Upper lobe of left lung (tissue), 6 donors: ENCODE results near the gene PI4K2B. TPM values are rescaled to one million over a fixed set of nuclear protein-coding genes. Genes with fewer than 3 reads are reported as not detected.

Experiments used
- ATAC-seq, 2 donors: fragments of 200-7000 bp; cut with Tn5 transposase; one replicate each; pipeline ENCODE4 v1.9.1; 2022; ENCODE audit warnings: mild to moderate bottlenecking in 2 of 2, moderate library complexity in 2 of 2; ENCODE audit not compliant: low FRiP score in 2 of 2
- DNase-seq, 2 donors: peaks; one replicate each; pipeline ENCODE4 v3.0.0-alpha.2; 2019 to 2020
- H3K27ac ChIP-seq, 4 donors: fragments of 200-600 bp; sonication (generic); one replicate each; pipeline ENCODE4 v1.5.1; 2016 to 2019
- H3K27me3 ChIP-seq, 4 donors: fragments of 200-600 bp; sonication (generic); one replicate each; pipeline ENCODE4 v1.5.1; 2017 to 2019
- H3K36me3 ChIP-seq, 4 donors: fragments of 200-600 bp; sonication (generic); one replicate each; pipeline ENCODE4 v1.5.1; 2016 to 2019
- H3K4me1 ChIP-seq, 4 donors: fragments of 200-600 bp; sonication (generic); one replicate each; pipeline ENCODE4 v1.5.1; 2018 to 2019
- H3K4me3 ChIP-seq, 4 donors: fragments of 200-600 bp; sonication (generic); one replicate each; pipeline ENCODE4 v1.5.1; 2017 to 2019; ENCODE audit warnings: mild to moderate bottlenecking in 2 of 4, moderate library complexity in 1 of 4
- H3K9me3 ChIP-seq, 4 donors: fragments of 200-600 bp; sonication (generic); one replicate each; pipeline ENCODE4 v1.5.1; 2018 to 2019
- CTCF ChIP-seq, 6 experiments: fragments of 450-650 bp in 4 of 6; fragments of 200-600 bp in 2 of 6; sonication (generic) in 2 of 6; IDR thresholded peaks; one replicate each; pipeline ENCODE4 v1.5.1; 2016 to 2019; ENCODE audit warnings: antibody characterized with exemption in 6 of 6
- EP300 ChIP-seq, 4 donors: sonication (generic); formaldehyde crosslinking; IDR thresholded peaks; one replicate each; pipeline ENCODE4 v1.5.1; 2017; ENCODE audit warnings: antibody characterized with exemption in 4 of 4, control low read depth in 2 of 4
- POLR2A ChIP-seq, 4 donors: fragments of 450-650 bp; IDR thresholded peaks; one replicate each; pipeline ENCODE4 v1.5.1; 2016 to 2017; ENCODE audit warnings: antibody characterized with exemption in 4 of 4, mild to moderate bottlenecking in 2 of 4
- POLR2AphosphoS5 ChIP-seq, 2 donors: sonication (generic); formaldehyde crosslinking; IDR thresholded peaks; one replicate each; pipeline ENCODE4 v1.5.1; 2017; ENCODE audit warnings: antibody characterized with exemption in 2 of 2
- WGBS, 2 donors: methylation state at CpG; one replicate each; pipeline ENCODE4 v1.1.5; 2017 to 2018; 5-methylcytosine and 5-hydroxymethylcytosine counted together
- total RNA-seq, 6 donors: library from RNA; depleted of rRNA in 4 of 6; stranded (reverse); fragments of >200 nt in 4 of 6; gene quantifications; one replicate each; pipeline versions ENCODE4 v1.1.0 to v1.2.1, GENCODE V29; 2016 to 2021
- donor health status: DM: no; HTN: no; CAD: no; lungs with moderate emphysema.
- donor health status: DM: no; HTN: yes; CAD: no; lungs with severe emphysema.

PI4K2B gene
- total RNA-seq, 6 donors from 2014 or later: 17.7 to 54.8 (median 23.7) TPM

- Histone ChIP-seq H3K4me3 (no peak overlapping the region), H3K9me3 (no peaks in the 10 kb centered on the region), H3K4me1 (no peaks in the 10 kb centered on the region), H3K27ac (no peak overlapping the region), H3K27me3 (no peaks in the 10 kb centered on the region), H3K36me3 (no peaks in the 10 kb centered on the region)
- ATAC-seq: no peak
- DNase-seq: no peak
- WGBS, 2 donors: 68 to 93% methylated on average over 4 of the region's 4 CpGs
- TF ChIP-seq POLR2A (IDR thresholded peaks at IDR 0.05): no peak
- no peak for TF ChIP-seq CTCF (IDR thresholded peaks at IDR 0.05)
- TF ChIP-seq POLR2AphosphoS5 (IDR thresholded peaks at IDR 0.05): no peak
- no peak for TF ChIP-seq EP300 (IDR thresholded peaks at IDR 0.05)
Measured at GRCh38 chr4:25306518-25307057, 72.8 kb downstream of the PI4K2B start.

GRCh38 chr4:25307596-25307995 is 73.8 kb downstream of the PI4K2B start:
- H3K9me3 ChIP-seq: no peaks in the 10 kb centered on the region
- no peaks in the 10 kb centered on the region for H3K36me3 ChIP-seq
- no peaks in the 10 kb centered on the region for H3K27me3 ChIP-seq
- WGBS, 2 donors: 74 to 85% methylated on average over 7 of the region's 7 CpGs
- H3K4me3 ChIP-seq: no peak overlapping the region
- no peak for DNase-seq
- TF ChIP-seq POLR2AphosphoS5 (IDR thresholded peaks at IDR 0.05) (no peak), POLR2A (IDR thresholded peaks at IDR 0.05) (no peak), EP300 (IDR thresholded peaks at IDR 0.05) (no peak), CTCF (IDR thresholded peaks at IDR 0.05) (no peak)
- no peak for ATAC-seq
- H3K4me1 ChIP-seq: peaks cover 0 to 4% (median 0%) of the 10 kb centered on the region in 4 donors
- no peak overlapping the region for H3K27ac ChIP-seq

- no peak for ATAC-seq
- 71 to 84% methylated on average over 2 of the region's 2 CpGs for WGBS, 2 donors
- no peaks in the 10 kb centered on the region for H3K27me3 ChIP-seq
- TF ChIP-seq EP300 (IDR thresholded peaks at IDR 0.05) (no peak), POLR2A (IDR thresholded peaks at IDR 0.05) (no peak), CTCF (IDR thresholded peaks at IDR 0.05) (no peak), POLR2AphosphoS5 (IDR thresholded peaks at IDR 0.05) (no peak)
- peaks cover 3 to 9% (median 4%) of the 10 kb centered on the region in 4 donors for H3K4me1 ChIP-seq
- no peak overlapping the region for H3K27ac ChIP-seq
- no peaks in the 10 kb centered on the region for H3K36me3 ChIP-seq
- no peak for DNase-seq
- no peak overlapping the region for H3K4me3 ChIP-seq
- no peaks in the 10 kb centered on the region for H3K9me3 ChIP-seq
Measured at GRCh38 chr4:25308306-25308705, 74.5 kb downstream of the PI4K2B start.

GRCh38 chr4:25308761-25309160 is 74.9 kb downstream of the PI4K2B start:
- Histone ChIP-seq H3K36me3 (no peaks in the 10 kb centered on the region), H3K27ac (no peak overlapping the region), H3K27me3 (no peaks in the 10 kb centered on the region), H3K9me3 (no peaks in the 10 kb centered on the region), H3K4me3 (no peak overlapping the region), H3K4me1 (peaks cover 8 to 13% (median 8%) of the 10 kb centered on the region in 4 donors)
- DNase-seq: no peak
- ATAC-seq: no peak
- TF ChIP-seq CTCF (IDR thresholded peaks at IDR 0.05): no peak
- TF ChIP-seq EP300 (IDR thresholded peaks at IDR 0.05): no peak
- no peak for TF ChIP-seq POLR2A (IDR thresholded peaks at IDR 0.05)
- TF ChIP-seq POLR2AphosphoS5 (IDR thresholded peaks at IDR 0.05): no peak
- WGBS, 2 donors: 74 to 79% methylated on average over 7 of the region's 7 CpGs
